CD4-positive, alpha-beta T cell treated with Interleukin-1 beta for 1 hour (primary cell): ENCODE data around the gene SPARC.
"Not testable (repeated sequence)": the region's sequence is repeated elsewhere in the genome, so short reads cannot be mapped to it uniquely, and the experiment has no call there.

Experiments used
- DNase-seq, 2 donors: peaks; one replicate each; pipeline ENCODE4 v3.0.0-alpha.2; 2020 to 2022

Gene SPARC

GRCh38 chr5:151686674-151687407 lies at the start of gene SPARC:
Gene SPARC (minus strand): TSS chr5:151686915. CDS start chr5:151676188, 10,727 bp downstream.
- DNase-seq = no peak

- DNase-seq = no peak
Measured at GRCh38 chr5:151735646-151736045, 48.9 kb upstream of the SPARC start.

- no peak for DNase-seq
Measured at GRCh38 chr5:151734064-151734408, 47.3 kb upstream of the SPARC start.

DNA sequence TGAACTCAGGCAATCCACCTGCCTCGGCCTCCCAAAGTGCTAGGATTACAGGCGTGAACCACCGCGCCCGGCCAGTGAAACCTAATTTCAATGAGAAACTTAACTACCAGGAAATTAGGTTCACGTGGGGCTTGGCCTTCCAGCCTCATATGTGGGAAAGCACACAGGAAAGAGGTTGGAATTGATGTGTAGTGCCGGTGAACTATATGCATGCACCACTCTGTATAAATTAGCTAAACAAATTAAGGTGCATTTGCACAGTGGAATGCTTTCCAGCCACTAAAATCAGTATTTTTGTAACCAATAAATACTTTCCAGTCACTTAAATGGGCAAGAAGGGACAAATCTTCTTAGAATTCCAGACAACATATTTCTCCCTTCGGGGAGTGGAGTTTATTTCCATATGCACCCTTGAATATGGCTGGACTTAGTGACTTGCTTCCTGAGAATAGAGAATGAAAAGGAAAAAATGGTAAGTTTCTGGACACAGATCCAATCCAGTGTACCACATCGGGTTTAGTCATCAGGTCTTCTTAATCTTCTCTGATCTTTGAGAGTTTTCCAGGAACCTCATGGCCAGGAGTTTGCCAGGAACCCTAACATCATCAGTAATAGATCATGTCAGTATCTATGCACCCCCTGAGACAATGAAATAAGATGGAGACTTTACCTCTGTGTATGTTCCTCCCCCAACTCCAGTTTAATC lies 46.8 kb upstream of the SPARC start:
- DNase-seq = no peak

GRCh38 chr5:151730381-151730780 lies 43.7 kb upstream of the SPARC start:
- no peak for DNase-seq

- not testable (repeated sequence) for DNase-seq
Measured at GRCh38 chr5:151729597-151729996, 42.9 kb upstream of the SPARC start.

- no peak for DNase-seq
Measured at GRCh38 chr5:151724360-151724759, 37.6 kb upstream of the SPARC start.

- no peak for DNase-seq
Measured at GRCh38 chr5:151722546-151722945, 35.8 kb upstream of the SPARC start.

GRCh38 chr5:151721812-151722391 lies 35.2 kb upstream of the SPARC start:
- no peak for DNase-seq

DNA sequence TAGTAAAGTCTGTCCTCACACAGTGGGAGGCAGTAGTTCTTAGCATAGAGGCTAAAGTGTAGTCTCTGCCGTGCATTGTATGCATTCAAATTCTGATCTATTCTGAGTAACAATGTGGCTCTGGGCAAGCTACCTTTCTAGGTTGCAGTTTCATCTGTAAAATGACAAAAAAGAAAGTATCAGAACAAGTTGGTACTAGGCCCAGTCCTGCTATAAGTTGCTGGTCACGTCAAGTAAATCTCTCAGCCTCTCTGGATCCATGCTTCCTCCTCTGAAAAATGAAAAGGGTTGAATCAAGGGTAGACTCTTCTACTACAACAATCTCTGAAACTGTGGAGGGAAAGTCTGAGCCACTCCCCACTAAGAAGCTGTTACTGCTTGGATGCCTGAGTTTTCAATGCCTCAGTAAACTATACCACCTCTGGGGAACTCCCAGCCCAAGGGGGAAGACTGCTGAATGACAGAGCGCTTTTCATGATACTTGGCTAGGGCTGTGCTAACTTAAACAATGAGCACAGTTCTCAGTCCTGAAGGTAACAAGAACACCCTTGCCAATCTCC lies 34.5 kb upstream of the SPARC start:
- DNase-seq = peak in 1 of 2 donors; percentile 7

- no peak for DNase-seq
Measured at GRCh38 chr5:151720215-151720614, 33.5 kb upstream of the SPARC start.

DNA sequence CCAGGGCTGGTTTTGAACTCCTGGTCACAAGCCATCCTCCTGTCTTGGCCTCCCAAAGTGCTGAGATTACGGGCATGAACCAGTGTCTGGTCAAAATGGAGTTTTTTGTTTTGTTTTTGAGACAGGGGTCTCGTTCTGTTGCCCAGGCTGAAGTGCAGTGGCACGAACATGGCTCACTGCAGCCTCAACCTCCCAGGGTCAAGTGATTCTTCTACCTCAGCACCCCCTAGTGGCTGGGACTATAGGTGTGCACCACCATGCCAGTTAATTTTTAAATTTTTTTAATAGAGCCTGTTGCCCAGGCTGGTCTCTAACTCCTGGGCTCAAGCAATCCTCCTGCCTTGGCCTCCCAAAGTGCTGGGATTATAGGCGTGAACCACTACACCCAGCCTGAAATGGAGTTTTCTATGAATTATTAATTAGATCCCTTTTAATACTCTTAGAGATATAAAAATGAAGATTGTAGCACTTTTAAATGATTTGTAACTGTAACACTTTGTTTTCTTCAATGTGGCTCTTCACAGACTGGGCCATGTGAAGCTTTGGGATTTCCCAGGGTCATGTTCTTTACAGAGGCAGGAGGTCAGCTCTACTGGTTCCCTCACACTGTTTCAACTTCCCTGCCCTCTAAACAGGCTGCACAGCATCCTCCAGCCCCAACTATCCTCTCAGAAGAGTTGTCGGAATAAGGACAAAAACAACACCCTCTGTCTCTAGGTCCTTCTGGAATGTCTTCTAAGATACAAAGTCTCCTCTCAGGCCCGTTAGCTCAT lies 32.7 kb upstream of the SPARC start:
- peak in 1 of 2 donors; percentile 11 for DNase-seq

DNA sequence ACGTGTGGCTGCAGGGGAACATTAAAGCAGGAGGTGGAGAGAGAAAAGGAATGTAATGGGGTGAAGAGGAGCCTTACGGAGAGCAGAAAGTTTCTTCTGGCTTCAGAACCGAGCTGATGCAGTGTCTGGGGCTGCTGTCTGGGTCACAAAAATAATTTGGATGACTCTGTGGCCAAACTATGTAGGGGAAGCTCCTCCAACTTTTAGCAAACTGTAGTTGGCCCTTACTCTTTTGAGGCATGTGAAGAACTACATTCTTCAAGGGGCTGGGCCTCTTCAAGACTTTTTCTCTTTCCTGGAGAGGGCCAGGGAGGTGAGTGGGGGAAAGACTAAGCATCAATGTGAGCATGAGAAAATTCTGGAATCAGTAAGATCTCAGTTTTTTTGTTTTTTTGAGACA lies 31.9 kb upstream of the SPARC start:
- no peak for DNase-seq

GRCh38 chr5:151718153-151718552 lies 31.4 kb upstream of the SPARC start:
- DNase-seq = no peak

DNA sequence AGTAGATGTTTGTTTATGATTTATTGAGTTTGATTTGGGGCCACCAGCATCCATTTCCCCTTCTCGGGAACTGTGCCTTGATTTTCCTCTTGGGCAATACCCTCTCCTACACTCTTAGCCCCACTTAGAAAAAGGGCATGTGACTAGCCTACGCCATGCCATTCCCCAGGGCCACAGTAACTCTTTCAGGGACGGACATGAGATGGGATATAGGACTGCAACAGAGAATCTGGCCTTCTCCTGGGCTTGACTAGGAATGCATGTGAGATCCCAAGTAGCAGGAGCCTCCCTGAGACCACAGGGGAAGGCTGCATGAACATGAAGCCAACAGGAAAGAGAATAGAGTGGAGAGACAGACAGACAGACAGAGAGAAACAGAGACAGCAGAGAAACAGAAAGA lies 30.7 kb upstream of the SPARC start:
- DNase-seq = no peak

- no peak for DNase-seq
Measured at GRCh38 chr5:151709109-151709735, 22.5 kb upstream of the SPARC start.

DNA sequence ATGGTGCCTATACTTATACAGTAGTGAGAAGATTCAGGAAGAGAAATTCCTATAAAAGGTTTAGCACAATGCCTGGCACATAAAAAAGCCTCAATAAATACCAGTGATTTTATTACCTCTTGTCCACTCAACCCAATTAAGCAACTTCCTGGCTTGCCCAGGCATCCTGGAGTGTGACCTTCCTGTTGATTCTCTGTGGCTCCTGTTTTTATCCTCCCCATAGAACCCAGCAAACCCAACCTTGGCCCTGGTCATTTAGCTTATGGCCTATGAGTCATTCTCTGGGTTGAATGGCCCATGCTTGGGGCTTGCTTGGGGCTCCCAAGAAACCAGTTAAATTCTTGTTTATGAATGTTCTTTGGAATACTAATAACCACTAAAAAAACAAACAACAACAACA lies 21.4 kb upstream of the SPARC start:
- DNase-seq = no peak

- DNase-seq = no peak
Measured at GRCh38 chr5:151707567-151707966, 20.9 kb upstream of the SPARC start.

- DNase-seq = no peak
Measured at GRCh38 chr5:151706906-151707305, 20.2 kb upstream of the SPARC start.

- DNase-seq = no peak
Measured at GRCh38 chr5:151703780-151704179, 17.1 kb upstream of the SPARC start.

DNA sequence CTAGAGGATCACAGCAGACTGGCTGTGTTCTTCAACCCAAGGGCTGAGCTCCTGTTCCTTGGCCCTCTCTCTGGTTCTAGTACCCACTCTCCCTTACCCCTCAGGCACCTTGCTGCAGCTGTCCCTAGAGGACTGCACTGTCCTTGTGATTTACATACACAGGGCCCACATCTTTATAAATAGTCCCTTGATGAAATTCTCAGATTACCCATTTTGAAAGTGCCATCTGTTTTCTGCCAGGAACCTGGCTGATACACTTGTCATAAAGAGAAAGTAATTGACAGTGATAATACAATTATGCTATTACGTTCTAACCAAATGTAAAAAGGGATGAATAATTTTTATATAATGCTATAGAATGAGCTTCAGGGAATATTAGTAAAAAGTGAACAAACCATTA lies 16.5 kb upstream of the SPARC start:
- no peak for DNase-seq

GRCh38 chr5:151700820-151701219 lies 14.1 kb upstream of the SPARC start:
- no peak for DNase-seq

- no peak for DNase-seq
Measured at GRCh38 chr5:151700296-151700695, 13.6 kb upstream of the SPARC start.
